VCaP (cell line): ENCODE measurements around the gene SCMH1.

Experiments
- H3K27ac ChIP-seq: fragments of 450-650 bp; 2 replicates; pipeline ENCODE4 v1.5.1; 2017
- TF ChIP-seq, protein P1 (sequence below): fragments of 450-650 bp; conservative IDR thresholded peaks from 2 replicates; pipeline ENCODE4 v1.5.1; 2017; ENCODE audit warnings: mild to moderate bottlenecking, moderate library complexity

SCMH1 gene

DNA sequence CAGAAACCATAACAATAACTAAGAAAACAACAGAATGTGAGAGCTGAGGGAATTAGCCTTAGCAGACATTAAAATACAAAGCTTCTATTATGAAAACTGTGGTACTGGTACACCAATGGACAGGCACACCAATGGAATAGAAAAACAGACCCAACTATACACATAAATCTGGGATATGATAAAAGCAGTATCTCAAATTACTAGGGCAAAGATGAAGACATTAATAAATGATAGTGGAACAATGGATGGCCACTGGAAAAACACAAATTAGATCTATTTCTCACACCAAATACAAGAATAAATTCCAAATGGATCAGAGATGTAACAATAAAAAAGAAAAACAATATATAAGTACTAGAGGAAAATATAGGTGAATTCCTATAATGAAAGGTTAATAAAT lies 155.2 kb downstream of the SCMH1 start:
- H3K27ac ChIP-seq = no peak overlapping the region
- TF ChIP-seq, protein P1, sequence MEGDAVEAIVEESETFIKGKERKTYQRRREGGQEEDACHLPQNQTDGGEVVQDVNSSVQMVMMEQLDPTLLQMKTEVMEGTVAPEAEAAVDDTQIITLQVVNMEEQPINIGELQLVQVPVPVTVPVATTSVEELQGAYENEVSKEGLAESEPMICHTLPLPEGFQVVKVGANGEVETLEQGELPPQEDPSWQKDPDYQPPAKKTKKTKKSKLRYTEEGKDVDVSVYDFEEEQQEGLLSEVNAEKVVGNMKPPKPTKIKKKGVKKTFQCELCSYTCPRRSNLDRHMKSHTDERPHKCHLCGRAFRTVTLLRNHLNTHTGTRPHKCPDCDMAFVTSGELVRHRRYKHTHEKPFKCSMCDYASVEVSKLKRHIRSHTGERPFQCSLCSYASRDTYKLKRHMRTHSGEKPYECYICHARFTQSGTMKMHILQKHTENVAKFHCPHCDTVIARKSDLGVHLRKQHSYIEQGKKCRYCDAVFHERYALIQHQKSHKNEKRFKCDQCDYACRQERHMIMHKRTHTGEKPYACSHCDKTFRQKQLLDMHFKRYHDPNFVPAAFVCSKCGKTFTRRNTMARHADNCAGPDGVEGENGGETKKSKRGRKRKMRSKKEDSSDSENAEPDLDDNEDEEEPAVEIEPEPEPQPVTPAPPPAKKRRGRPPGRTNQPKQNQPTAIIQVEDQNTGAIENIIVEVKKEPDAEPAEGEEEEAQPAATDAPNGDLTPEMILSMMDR = no peak

DNA sequence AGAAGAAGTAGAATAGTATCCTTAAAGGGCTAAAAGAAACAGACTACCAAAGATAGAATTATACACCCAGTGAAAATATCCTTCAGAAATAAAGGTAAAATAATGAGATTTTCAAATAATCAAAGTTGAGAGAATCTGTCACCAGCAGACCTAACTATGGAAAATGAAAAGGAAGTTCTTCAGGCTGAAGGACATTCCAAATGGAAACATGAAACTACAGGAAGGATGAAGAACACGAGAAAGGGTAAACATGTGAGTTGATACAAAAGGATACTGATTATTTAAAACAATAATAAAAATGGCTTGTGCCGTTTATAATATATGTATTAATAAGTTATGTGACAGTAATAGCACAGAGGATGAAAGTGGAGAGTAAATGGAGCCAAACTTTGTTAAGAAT lies 163.5 kb downstream of the SCMH1 start:
- TF ChIP-seq, protein P1 = no peak
- no peak overlapping the region for H3K27ac ChIP-seq

DNA sequence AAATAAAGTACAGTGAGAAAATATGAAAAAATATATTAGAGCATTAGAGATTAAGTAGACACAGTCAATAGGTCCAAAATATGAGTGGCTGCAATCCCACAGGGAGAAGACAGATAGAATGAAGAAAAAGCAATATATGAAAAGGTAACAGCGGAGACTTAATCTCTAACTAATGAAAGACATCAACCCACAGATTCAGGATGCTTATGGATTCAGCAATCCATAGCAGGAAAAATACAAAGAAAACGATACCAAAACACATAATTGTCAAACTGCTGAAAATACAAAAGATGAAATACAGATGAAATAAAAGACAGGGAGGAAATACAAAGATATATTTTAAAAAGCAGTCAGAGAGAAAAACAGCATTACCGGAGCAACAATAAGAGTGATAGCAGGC lies 163.9 kb downstream of the SCMH1 start:
- TF ChIP-seq, protein P1 = no peak

DNA sequence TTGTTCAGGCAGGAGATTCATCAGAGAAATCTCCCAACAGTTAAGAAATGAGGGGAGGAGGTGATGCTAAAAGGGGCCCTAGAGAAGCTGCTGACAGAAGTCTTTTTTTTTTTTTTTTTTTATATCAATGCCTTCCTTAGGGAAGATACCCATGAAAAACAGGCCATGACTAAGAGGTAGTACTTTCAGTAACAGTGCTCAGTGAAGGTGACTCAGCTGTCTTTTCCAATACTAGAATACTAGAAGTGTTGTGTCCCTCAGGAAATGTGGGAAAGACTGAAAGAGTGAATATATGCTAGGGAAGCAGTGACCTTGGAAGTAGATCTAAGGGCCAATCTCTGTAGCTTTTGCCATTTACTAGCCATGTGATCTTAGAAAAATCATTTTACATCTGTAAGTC lies 168.1 kb downstream of the SCMH1 start:
- TF ChIP-seq, protein P1 = no peak
- H3K27ac ChIP-seq = no peak overlapping the region

More for the DNA sequence above, 163.9 kb downstream of the SCMH1 start:
- no peak overlapping the region for H3K27ac ChIP-seq

GRCh38 chr1:41072051-41072450 lies 170.1 kb downstream of the SCMH1 start:
- TF ChIP-seq, protein P1 = no peak
- no peak overlapping the region for H3K27ac ChIP-seq

- TF ChIP-seq, protein P1 = no peak
- no peak overlapping the region for H3K27ac ChIP-seq
Measured at GRCh38 chr1:41056907-41057306, 185.2 kb downstream of the SCMH1 start.

- H3K27ac ChIP-seq = no peak overlapping the region
- TF ChIP-seq, protein P1 = no peak
Measured at GRCh38 chr1:41053316-41053715, 188.8 kb downstream of the SCMH1 start.

- TF ChIP-seq, protein P1 = no peak
Measured at GRCh38 chr1:41051022-41051421, 191.1 kb downstream of the SCMH1 start.

More at GRCh38 chr1:41051022-41051421, 191.1 kb downstream of the SCMH1 start:
- no peak overlapping the region for H3K27ac ChIP-seq
